ENCODE data around the gene TSC2. TPM values are rescaled to one million over a fixed set of nuclear protein-coding genes. Genes with fewer than 3 reads are reported as not detected.
"Not testable (repeated sequence)": the region's sequence is repeated elsewhere in the genome, so short reads cannot be mapped to it uniquely, and the experiment has no call there.

The TSC2 gene
- total RNA-seq, 2 donors from 2014 or later = 70.5 to 121 TPM

DNA sequence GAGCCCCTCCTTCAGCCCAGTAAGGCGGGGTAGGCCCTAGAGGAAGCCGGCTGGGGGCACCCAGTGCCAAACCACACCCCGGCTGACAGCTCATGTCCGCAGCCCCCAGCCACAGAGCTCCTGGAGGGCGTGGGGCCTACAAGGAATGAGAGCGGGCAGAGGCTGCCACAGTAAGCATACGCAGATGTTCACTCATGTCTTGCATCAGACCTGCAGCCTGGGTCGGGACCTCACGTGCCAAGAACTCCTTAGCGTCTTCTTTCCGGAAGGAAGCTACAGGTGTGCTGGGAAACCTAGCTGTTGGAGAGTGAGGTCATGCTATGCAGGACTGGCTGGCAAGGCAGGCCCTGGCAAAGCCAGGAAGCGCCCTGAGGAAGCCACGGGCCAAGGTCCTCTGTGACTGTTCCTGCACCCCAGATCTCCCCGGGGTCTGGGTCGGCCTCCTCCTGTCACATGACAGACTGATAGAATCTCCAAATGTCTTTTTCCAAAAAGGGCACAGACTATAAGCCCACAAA, 39.7 kb upstream of the TSC2 start:
- H3K27ac Mint-ChIP-seq = peak overlapping the region; percentile 90 to 97

DNA sequence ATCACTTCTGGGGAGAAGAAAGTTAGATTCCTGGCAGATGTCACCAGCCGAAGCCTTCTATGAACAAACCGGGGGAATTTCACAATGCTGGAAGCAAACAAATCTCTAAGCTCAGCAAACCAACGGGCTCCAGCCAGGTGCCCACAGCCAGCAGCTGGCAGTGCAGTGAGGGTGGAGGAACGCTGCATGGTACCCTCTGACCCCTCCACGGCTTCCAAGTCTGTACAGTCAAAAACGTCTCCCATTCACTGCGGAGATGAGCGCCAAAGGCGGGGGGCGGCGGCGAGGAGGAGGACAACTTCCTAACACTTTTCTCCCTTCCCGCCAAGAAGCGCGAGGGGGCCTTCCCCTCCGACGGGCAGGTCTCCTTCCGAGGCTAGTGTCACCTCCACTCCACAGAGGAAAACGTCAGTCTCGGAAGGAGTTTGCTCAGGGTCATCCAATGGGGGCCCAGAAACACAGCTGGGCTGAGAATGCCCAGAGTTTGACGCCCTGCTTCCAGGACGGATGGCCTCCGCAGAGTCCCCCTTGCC, 39.1 kb upstream of the TSC2 start:
- ATAC-seq (peak in 1 of 2 donors; percentile 47), DNase-seq (ENCODE audit: low spot score in 2 of 2) (no peak)
- Mint-ChIP-seq H3K9me3 (no peaks in the 10 kb centered on the region), H3K36me3 (peaks cover 22 to 24% of the 10 kb centered on the region in 2 donors), H3K27ac (peak overlapping the region; percentile 90 to 97)

More for the DNA sequence above, 39.7 kb upstream of the TSC2 start:
- peaks cover 22 to 24% of the 10 kb centered on the region in 2 donors for H3K36me3 Mint-ChIP-seq
- no peaks in the 10 kb centered on the region for H3K9me3 Mint-ChIP-seq
- ATAC-seq (peak in 1 of 2 donors; percentile 13), DNase-seq (ENCODE audit: low spot score in 2 of 2) (no peak)

DNA sequence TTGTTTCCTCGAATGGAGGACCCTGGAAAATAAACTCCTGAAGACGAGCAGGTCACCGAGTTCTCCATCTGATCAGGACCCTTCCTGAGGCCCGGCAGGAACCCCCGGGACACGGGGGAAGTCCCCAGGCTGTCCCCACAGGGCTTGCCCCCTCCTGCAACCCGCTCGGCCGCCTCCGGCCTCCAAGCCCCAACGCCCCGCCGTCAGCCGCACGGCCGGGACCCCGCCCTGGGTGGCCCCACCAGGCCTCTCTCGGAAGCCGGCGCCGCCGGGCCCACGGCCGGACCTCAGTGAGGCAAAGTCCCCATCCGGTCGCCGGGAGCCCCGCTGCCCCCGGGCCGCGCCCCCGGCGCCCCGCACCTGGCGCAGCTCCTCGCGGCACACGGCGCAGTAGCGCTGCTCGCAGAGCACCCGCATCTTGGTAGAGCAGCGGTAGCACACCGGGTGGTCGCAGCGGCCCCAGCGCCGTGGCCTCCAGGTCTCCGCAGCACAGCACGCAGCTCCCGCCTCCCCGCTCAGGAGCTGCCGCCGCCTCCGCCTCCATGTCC, 38.5 kb upstream of the TSC2 start:
- Mint-ChIP-seq H3K9me3 (no peaks in the 10 kb centered on the region), H3K27ac (peak overlapping the region; percentile 90 to 97), H3K36me3 (peaks cover 22 to 24% of the 10 kb centered on the region in 2 donors)
- DNase-seq (ENCODE audit: low spot score in 2 of 2) (no peak), ATAC-seq (peak; percentile 13 to 48)

DNA sequence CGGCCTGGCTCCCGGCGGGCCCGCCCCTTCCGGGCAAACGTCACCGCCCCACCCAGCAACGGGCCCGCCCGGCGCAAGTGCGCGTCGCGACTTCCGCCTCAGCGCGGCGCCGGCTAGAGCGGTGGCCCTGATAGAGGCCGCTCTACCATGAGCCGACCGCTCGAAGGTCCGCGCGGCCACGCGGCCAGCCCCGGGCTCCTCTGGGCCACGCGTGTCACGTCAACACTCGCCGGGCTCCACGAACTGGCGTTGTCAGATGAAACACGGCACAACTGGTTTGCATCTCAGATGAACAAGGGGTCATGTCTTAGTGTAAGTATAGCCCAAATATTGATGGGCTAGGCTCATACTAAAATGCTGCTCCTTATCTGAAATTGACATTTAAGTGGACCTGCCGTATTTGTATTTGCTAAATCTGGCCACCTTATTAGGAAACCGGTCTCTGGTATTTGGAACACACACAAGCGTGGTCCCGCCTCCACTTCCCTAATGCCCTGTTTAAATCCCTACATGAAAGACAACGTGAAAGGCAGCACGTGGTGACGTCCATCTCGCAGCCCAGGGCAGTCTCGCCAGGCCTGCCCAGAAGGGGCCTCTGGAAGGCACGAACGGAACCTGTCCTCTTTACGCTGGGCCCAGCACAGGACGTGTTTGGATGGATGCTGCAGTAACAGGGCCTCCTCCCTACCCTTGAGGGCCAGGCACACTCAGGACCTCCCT, 37.8 kb upstream of the TSC2 start, which contains the start of gene ZNF598:
Gene ZNF598, minus strand, starts transcription at position 31 of the 720 bp plus-strand sequence.
- ATAC-seq (peak; percentile 95 to 96), DNase-seq (ENCODE audit: low spot score in 2 of 2) (peak; percentile 79 to 82)
- peaks cover 22 to 24% of the 10 kb centered on the region in 2 donors for H3K36me3 Mint-ChIP-seq
- peak within 1 kb of the TSS; percentile 92 to 97 for H3K27ac Mint-ChIP-seq
- no peaks in the 10 kb centered on the region for H3K9me3 Mint-ChIP-seq

DNA sequence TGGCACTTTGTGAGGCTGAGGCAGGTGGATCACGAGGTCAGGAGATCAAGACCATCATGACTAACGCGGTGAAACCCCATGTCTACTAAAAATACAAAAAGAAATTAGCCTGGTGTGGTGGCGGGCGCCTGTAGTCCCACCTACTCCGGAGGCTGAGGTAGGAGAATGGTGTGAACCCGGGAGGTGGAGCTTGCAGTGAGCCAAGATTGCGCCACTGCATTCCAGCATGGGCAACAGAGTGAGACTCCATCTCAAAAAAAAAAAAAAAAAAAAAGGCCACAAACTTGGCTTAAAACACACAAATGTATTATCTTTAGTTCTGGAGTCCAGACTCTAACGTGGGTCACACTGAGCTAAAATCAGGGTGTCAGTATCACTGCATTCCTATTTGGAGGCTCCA, 36.1 kb upstream of the TSC2 start:
- ATAC-seq; DNase-seq (ENCODE audit: low spot score in 2 of 2); H3K9me3 Mint-ChIP-seq; H3K27ac Mint-ChIP-seq: not testable (repeated sequence)
- H3K36me3 Mint-ChIP-seq = peaks cover 22 to 24% of the 10 kb centered on the region in 2 donors

DNA sequence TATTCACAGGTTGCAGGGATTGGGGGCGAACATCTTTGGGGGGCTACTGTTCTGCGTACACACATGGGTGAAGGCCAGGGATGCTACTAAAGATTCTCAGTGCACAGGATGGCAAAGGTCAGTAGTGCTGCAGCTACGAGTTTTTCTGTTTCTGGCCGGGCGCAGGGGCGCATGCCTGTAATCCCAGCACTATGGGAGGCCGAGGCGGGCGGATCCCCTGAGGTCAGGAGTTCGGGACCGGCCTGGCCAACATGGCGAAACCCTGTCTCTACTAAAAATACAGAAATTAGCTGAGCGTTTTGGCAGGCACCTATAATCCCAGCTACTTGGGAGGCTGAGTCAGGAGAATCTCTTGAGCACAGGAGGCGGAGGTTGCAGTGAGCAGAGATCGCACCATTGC, 34.3 kb upstream of the TSC2 start:
- DNase-seq (ENCODE audit: low spot score in 2 of 2) (no peak), ATAC-seq (no peak)
- Mint-ChIP-seq H3K36me3 (peaks cover 11 to 12% of the 10 kb centered on the region in 2 donors), H3K9me3 (no peaks in the 10 kb centered on the region), H3K27ac (no peak overlapping the region)

DNA sequence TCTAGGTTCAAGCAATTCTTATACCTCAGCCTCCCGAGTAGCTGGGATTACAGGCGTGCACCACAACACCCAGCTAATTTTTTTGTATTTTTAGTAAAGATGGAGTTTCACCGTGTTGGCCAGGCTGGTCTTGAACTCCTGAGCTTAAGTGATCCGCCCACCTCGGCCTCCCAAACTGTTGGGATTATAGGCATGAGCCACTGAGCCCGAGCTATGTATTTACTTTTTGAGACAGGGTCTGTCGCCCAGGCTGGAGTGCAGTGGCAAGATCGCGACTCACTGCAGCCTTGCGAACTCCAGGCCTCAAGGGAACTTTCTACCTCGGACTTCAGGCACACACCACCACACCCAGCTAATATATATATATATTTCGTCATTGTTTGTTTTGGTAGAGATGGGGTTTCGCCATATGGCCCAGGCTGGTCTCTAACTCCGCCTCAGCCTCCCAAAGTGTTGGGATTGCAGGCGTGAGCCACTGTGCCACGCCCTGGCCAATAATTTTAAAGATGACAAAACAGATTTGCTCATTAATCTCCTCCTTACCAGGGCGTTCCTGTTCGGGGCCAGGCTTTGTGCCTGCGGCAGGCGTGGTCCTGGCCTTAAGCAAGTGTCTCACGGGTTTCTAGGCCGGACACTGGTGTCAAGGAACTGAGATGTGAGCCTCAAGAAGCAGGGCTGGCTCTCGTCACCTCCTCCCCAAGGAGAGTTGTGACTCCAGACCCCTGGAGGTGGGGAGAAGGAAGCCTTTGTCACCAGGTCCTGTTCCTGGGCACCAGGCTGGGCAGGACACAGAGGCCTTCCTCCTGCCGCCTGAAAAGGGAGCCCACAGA, 32.5 kb upstream of the TSC2 start:
- ATAC-seq (no peak), DNase-seq (ENCODE audit: low spot score in 2 of 2) (no peak)
- Mint-ChIP-seq H3K27ac (no peak overlapping the region), H3K36me3 (peaks cover 1% of the 10 kb centered on the region in 2 donors), H3K9me3 (no peaks in the 10 kb centered on the region)

DNA sequence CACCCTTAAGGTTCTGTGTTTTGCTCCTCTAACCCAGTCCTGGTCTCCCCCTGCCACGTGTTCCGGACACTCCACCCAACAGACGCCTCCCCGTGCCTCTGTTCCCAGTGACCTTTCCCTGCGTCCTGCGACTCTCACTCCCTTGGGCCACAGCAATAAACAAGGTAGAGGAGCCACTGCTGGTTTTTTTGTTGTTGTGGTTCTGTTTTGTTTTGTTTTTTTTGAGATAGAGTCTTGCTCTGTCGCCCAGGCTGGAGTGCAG, 31.9 kb upstream of the TSC2 start:
- no peak for DNase-seq (ENCODE audit: low spot score in 2 of 2)
- Mint-ChIP-seq H3K27ac (no peak overlapping the region), H3K36me3 (no peaks in the 10 kb centered on the region), H3K9me3 (no peaks in the 10 kb centered on the region)
- no peak for ATAC-seq

DNA sequence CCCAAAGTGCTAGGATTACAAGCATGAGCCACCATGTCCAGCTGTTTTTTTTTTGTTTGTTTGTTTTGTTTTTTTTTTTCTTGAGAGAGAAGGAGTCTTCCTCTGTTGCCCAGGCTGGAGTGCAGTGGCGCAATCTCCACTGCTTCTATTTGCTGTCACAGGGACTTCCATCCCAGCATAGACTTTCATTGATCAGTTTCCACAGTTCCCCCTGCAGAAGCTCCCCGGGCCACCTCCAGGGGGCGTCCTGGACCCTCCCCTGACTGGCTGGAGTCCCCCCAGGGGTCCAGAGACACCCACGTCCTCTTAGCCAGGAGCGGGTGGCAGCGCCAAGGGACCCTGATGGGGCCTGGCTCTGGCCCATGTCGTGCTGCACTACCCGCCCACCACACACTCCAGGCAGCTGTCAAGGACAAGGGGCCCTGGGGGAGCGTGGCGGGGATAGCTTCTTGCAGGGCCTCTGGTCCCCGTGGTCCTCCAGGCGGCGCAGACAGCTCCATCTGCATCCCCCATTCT, 31.3 kb upstream of the TSC2 start:
- peak in 1 of 2 donors; percentile 52 for DNase-seq (ENCODE audit: low spot score in 2 of 2)
- Mint-ChIP-seq H3K9me3 (no peaks in the 10 kb centered on the region), H3K36me3 (no peaks in the 10 kb centered on the region), H3K27ac (no peak overlapping the region)
- ATAC-seq = peak in 1 of 2 donors; percentile 49

DNA sequence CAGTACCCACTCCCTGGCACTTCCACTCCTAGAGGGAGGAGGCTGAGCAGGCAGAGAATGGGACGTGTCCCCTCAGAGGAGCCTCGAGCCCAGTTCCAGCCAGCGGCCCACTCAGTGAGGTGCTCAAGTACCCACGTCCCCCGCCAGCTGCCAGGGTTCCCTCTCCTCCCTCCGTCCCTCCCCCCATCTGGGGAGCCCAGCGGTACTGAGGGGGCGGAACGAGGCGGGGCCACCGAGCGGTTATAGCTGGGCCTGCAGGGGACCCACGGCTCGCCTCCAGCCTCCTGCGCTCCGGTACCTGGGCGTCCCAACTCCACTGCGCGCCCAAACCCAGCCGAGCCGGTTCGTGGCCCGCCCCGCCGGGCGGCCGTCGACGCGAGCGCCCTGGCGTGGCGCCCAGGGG, 28.3 kb upstream of the TSC2 start, which contains the start of gene NPW:
Gene NPW, plus strand, starts transcription at position 268 of the 403 bp plus-strand sequence.
- no peak within 1 kb of the TSS for H3K27ac Mint-ChIP-seq
- DNase-seq (ENCODE audit: low spot score in 2 of 2) (peak in 1 of 2 donors; percentile 38), ATAC-seq (no peak)
- no peaks in the 10 kb centered on the region for H3K9me3 Mint-ChIP-seq
- no peaks in the 10 kb centered on the region for H3K36me3 Mint-ChIP-seq

DNA sequence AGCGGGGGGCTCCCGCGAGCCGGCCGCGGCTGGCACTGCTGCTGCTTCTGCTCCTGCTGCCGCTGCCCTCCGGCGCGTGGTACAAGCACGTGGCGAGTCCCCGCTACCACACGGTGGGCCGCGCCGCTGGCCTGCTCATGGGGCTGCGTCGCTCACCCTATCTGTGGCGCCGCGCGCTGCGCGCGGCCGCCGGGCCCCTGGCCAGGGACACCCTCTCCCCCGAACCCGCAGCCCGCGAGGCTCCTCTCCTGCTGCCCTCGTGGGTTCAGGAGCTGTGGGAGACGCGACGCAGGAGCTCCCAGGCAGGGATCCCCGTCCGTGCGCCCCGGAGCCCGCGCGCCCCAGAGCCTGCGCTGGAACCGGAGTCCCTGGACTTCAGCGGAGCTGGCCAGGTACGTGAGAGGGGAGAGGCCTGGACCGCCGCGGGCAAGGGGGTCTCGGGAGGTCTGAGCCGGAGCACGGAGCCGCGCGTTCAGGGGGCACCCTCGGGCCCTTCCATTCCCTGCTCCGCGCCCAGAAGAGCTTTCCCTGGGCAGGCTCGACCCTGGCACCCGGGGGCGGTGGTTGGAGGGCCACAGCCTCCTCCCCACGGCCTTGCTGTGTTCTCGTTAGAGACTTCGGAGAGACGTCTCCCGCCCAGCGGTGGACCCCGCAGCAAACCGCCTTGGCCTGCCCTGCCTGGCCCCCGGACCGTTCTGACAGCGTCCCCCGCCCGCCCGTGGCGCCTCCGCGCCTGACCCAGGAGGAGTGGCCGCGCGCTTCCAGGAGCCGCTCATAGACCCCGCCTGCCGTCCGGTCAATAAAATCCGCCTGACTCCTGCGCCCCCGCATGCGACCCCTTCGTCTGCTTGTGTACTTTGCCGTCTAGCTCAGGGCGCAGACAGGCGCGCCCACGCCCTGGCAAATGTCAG, 27.6 kb upstream of the TSC2 start:
- no peaks in the 10 kb centered on the region for H3K9me3 Mint-ChIP-seq
- H3K27ac Mint-ChIP-seq = no peak overlapping the region
- no peaks in the 10 kb centered on the region for H3K36me3 Mint-ChIP-seq
- DNase-seq (ENCODE audit: low spot score in 2 of 2) (no peak), ATAC-seq (no peak)

DNA sequence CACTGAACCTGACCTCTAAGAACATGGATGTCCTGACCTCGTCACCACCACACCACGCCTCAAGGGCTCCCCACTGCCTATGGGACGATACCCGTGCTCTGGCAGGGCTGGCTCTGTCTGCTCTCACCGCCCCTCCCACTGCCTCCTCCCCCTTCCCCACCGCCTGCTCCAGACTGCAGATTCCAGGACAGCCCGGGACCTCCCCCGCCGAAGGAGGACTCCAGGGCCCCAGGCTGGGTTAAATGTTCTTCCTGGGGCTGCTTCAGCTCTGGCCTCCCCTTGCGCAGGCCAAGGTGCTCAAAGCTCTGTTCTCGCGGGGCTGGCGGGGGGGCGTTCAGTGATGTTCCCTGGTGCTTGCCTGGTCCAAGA, 25.1 kb upstream of the TSC2 start:
- Mint-ChIP-seq H3K36me3 (no peaks in the 10 kb centered on the region), H3K27ac (peak overlapping the region in 1 of 2 donors; percentile 71), H3K9me3 (no peaks in the 10 kb centered on the region)
- no peak for DNase-seq (ENCODE audit: low spot score in 2 of 2)
- ATAC-seq = peak; percentile 25 to 66

DNA sequence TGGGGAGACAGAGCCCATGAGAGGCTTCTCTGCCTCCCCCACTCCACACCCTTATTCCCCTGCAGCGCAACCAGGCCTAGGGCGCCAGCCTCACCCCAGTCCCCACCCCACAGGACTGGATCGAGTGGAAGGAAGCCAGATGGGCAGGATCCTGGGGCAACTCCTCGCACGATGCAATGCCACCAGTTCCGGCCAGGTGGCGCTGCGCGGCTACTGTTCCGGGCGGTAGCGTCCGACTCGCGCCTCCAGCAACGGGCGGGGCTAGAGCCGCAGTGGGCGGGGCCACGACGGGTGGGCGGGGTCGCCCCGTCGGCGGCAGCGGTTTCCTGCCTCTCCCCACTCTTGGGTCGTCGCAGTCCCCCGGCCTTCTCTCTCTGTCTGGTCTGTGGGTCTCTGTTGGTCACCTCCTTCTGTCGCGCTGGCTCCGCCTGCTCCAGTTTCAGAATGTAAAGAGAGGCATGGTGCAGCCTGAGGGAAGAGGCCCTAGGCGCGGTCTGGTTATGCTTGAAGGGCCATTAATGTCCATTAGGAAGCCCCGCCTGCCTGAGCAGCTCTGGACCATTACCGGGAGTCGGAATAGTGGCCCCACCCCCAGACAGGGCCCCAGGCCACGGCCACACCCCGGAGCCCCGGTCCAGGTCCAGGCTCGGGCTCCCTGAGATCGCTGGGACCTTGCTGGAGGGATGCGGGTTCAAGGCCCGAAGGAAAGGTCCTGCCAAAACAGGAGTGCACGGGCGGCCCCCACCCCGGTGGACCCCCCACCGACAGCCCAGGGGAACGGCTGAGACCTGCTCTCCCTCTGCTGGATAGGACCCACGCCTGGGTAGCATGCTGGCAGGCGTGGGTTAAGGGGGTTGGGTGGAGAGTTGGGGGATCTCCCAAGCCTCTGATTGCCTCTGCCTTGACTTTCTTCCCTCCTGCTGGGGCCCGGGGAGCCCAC, 24.4 kb upstream of the TSC2 start:
- Mint-ChIP-seq H3K36me3 (no peaks in the 10 kb centered on the region), H3K9me3 (no peaks in the 10 kb centered on the region), H3K27ac (peak overlapping the region in 1 of 2 donors; percentile 71)
- DNase-seq (ENCODE audit: low spot score in 2 of 2) = peak; percentile 92 to 99
- ATAC-seq = peak; percentile 80 to 84

DNA sequence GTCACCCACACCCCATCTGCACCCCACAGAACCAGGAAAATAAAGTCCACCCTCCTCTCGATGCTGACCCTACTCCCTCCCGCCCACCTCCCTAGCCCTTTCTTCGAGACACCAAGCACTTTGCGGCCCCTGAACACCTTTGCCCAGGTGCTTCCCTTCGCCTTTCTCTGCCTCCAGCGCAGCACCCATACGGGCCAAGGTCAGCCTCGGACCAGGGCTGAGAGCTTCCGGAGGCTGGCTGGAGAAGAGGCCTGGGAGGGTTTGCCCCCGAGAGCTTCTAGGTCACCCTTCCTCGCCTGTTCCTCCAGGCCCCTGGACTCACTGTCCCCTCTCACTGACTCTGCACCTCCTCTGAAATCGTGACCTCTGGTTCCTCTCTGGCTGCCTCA, 23.8 kb upstream of the TSC2 start:
- ATAC-seq = no peak
- Mint-ChIP-seq H3K36me3 (no peaks in the 10 kb centered on the region), H3K27ac (peak overlapping the region in 1 of 2 donors; percentile 66), H3K9me3 (no peaks in the 10 kb centered on the region)
- no peak for DNase-seq (ENCODE audit: low spot score in 2 of 2)

DNA sequence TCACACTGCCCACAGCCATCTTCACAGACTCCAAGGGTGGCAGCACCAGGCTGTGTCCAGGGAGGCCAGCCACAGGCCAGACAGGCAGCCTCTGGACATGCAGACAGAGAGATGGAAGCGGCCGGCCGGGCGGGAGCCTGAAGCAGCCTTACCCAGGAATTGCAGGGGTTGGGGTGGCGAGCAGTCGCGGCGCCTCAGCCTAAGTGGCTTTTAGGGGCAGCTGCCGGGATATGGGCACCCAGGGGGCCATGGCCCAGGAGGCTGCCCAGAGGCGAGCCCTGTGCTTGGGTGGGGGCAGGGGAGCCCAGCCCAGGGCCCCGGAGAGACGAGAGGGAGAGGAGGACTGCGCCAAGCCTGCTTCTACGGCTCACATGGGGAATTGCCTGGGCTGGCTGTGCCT, 22.5 kb upstream of the TSC2 start:
- no peak for ATAC-seq
- H3K36me3 Mint-ChIP-seq = no peaks in the 10 kb centered on the region
- no peak for DNase-seq (ENCODE audit: low spot score in 2 of 2)
- H3K9me3 Mint-ChIP-seq = no peaks in the 10 kb centered on the region
- peak overlapping the region in 1 of 2 donors; percentile 41 for H3K27ac Mint-ChIP-seq

Measured in activated naive CD4-positive, alpha-beta T cell treated with anti-CD3 and anti-CD28 coated beads, Interleukin-2, amount 50 U/mL, for 72 hours (primary cell).